Measurements from ENCODE around the gene NDUFB6. TPM values are rescaled to one million over a fixed set of nuclear protein-coding genes. Genes with fewer than 3 reads are reported as not detected.

Gene NDUFB6
- total and polyA plus RNA-seq, 10 of the 15 experiments (the other 5 are each of a cell fraction or from before 2014, with no cell fraction given) = 26.3 to 269 (median 61.4) TPM

DNA sequence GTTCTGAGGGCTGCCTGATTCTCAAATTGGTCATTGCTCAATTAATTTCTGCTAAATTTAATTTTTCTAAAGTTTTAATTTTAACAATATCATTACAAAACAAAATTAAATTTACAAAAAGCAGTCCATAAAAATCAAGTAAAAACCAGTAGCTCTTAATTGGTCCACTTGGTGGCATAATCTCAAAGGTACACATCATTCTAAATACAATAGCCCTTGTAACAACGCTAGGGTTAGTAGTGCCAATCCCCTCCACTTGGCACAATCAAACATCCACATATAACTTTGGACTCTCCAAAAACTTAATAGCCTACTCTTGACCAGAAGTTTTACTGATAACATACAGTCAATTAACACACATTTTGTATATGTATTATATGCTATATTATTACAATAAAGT is 1.9 kb upstream of the NDUFB6 start:
- POLR2A ChIA-PET = interaction anchor here (1.3 kb wide), 1 partner anchor 191 kb away, joined by 3 read pairs; no protein-coding TSS in a partner anchor
- no peaks in the 10 kb centered on the region; a peak in 1 of 4 replicates for H3K36me3 ChIP-seq (ENCODE audit: control insufficient read depth in 2 of 2, insufficient read depth in 2 of 2, low read length in 1 of 2)
- SMC1A ChIA-PET (ENCODE audit: uncharacterized antibody, unreplicated experiment) = interaction anchor here (0.6 to 4.0 kb wide), 5 partner anchors 17 to 431 kb away, joined by 3 to 100 read pairs (median 3); no protein-coding TSS in a partner anchor
- no peaks in the 10 kb centered on the region for H3K27me3 ChIP-seq (replicated peaks in 1 of 2; ENCODE audit: control insufficient read depth in 2 of 2, insufficient read depth in 2 of 2, low read length in 1 of 2)
- H4K20me1 ChIP-seq (ENCODE audit: control insufficient read depth, insufficient read depth) = no peaks in the 10 kb centered on the region
- H3K9ac ChIP-seq (ENCODE audit: control insufficient read depth, insufficient read depth, low read length) = no peak overlapping the region
- no TSS peak for BruUV-seq (replicated peaks)
- RAD21 ChIA-PET (ENCODE audit: unreplicated experiment) = interaction anchor here (3.7 to 12.1 kb wide), 2 partner anchors 24 to 198 kb away, joined by 51 to 368 read pairs; partner anchors contain the start of genes SMIM27 and TOPORS
- no peak overlapping the region for H3K27ac ChIP-seq (ENCODE audit: control insufficient read depth, insufficient read depth)
- no peak overlapping the region for H3K4me3 ChIP-seq
- peaks cover 30% of the 10 kb centered on the region for H3K79me2 ChIP-seq (ENCODE audit: control insufficient read depth, insufficient read depth, low read length)
- TF ChIP-seq, protein P1, sequence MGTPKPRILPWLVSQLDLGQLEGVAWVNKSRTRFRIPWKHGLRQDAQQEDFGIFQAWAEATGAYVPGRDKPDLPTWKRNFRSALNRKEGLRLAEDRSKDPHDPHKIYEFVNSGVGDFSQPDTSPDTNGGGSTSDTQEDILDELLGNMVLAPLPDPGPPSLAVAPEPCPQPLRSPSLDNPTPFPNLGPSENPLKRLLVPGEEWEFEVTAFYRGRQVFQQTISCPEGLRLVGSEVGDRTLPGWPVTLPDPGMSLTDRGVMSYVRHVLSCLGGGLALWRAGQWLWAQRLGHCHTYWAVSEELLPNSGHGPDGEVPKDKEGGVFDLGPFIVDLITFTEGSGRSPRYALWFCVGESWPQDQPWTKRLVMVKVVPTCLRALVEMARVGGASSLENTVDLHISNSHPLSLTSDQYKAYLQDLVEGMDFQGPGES (IDR thresholded peaks at IDR 0.05) = no peak
- TF ChIP-seq POLR2AphosphoS5 (IDR thresholded peaks at IDR 0.05; ENCODE audit: low read length) (no peak), CREB1 (IDR thresholded peaks at IDR 0.05; ENCODE audit: low read depth) (no peak), CBX5 (IDR thresholded peaks at IDR 0.05; ENCODE audit: low read depth) (no peak), RCOR1 (conservative IDR thresholded peaks at IDR 0.05; ENCODE audit: low read depth, low read length) (no peak), NFXL1 (IDR thresholded peaks at IDR 0.05; ENCODE audit: borderline replicate concordance) (no peak), ZBTB33 (IDR thresholded peaks at IDR 0.05) (no peak), BRCA1 (IDR thresholded peaks at IDR 0.05; ENCODE audit: low read depth, low read length) (no peak), TCF3 (IDR thresholded peaks at IDR 0.05; ENCODE audit: borderline replicate concordance, insufficient read depth, low read depth, low read length) (no peak)
- no peak for FAIRE-seq
- WGBS (ENCODE audit: insufficient coverage, insufficient replicate concordance, low lambda C conversion rate, missing lambda C conversion rate) = 55% methylated on average over 1 of the region's 1 CpG
- no peak for ATAC-seq
- intact Hi-C loops (cut with micrococcal nuclease; ENCODE audit: unreplicated experiment) = loop anchor here (5.0 kb wide), 1 partner anchor 143 kb away; no protein-coding TSS in a partner anchor
- DNase-seq (ENCODE audit: low read depth, low spot score) = no peak
- in situ Hi-C loops (cut with MboI) = loop anchor here (5.0 kb wide), 2 partner anchors 193 to 392 kb away; partner anchors contain the start of gene ACO1
- H3K4me2 ChIP-seq (ENCODE audit: control insufficient read depth, insufficient read depth) = no peak overlapping the region
- H2AFZ ChIP-seq (ENCODE audit: control insufficient read depth, low read depth, low read length) = no peak overlapping the region
- H3K4me1 ChIP-seq (ENCODE audit: control insufficient read depth, insufficient read depth, low read length) = peaks cover 4% of the 10 kb centered on the region; the same call in 1 of the 2 replicates
- CTCF ChIA-PET = interaction anchor here (0.7 to 4.2 kb wide), 9 partner anchors 13 to 452 kb away, joined by 3 to 182 read pairs (median 4); partner anchors contain the start of genes ACO1, SMIM27 and TOPORS
- H3K9me3 ChIP-seq (replicated peaks; ENCODE audit: control insufficient read depth, insufficient read depth, low read length) = no peaks in the 10 kb centered on the region

Measured in GM12878 (cell line).